ENCODE data around the gene SMOC1.

The SMOC1 gene

DNA sequence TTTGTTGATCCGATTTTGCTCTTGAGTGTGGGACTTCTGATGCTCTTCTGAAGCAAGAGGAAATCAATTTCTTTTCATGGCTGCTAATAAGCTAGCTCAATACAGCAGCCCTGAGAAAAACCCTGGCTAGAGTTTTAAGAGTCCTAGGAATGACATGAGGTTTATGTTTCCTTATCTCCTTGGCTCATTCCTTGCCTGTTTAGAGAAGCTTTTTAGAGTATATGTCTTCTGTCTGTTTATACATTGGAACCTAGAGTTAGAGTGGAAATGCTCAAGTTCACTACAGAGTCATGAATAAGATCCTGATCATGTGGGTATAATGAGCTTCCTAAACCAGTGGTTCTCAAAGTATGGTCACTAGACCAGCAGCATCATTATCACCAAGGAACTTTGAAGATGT, 34.5 kb downstream of the SMOC1 start:
- Histone ChIP-seq H3K23ac (ENCODE audit: low read depth, low read length, poor library complexity) (no peak overlapping the region), H3K27ac (replicated peaks; ENCODE audit: low read length) (no peak overlapping the region), H2BK15ac (ENCODE audit: low read length) (no peak overlapping the region), H3K79me1 (ENCODE audit: low read depth, low read length) (peaks cover 6% of the 10 kb centered on the region), H3K36me3 (replicated peaks in 1 of 2; ENCODE audit: control insufficient read depth in 2 of 2, insufficient read depth in 2 of 2, low read length in 2 of 2) (peaks cover 4 to 26% of the 10 kb centered on the region in 2 donors), H3K27me3 (ENCODE audit: control insufficient read depth in 3 of 3, insufficient read depth in 3 of 3, low read depth in 1 of 3, low read length in 3 of 3) (no peaks in the 10 kb centered on the region), H3K4me2 (ENCODE audit: insufficient read depth, low read length, poor library complexity, severe bottlenecking) (no peak overlapping the region), H2BK120ac (ENCODE audit: low read depth, low read length) (no peak overlapping the region), H2AFZ (ENCODE audit: low read length) (no peak overlapping the region), H2AK5ac (ENCODE audit: low read depth, low read length) (no peak overlapping the region), H3K9me3 (replicated peaks in 1 of 2; ENCODE audit: control insufficient read depth in 2 of 2, insufficient read depth in 1 of 2, low read depth in 1 of 2, low read length in 2 of 2) (no peaks in the 10 kb centered on the region), H3K9ac (ENCODE audit: low read depth, low read length, poor library complexity) (no peak overlapping the region), H4K8ac (ENCODE audit: low read depth, low read length) (no peak overlapping the region), H3K18ac (ENCODE audit: low read length) (no peak overlapping the region), H2BK5ac (ENCODE audit: low read length) (no peak overlapping the region), H3K14ac (ENCODE audit: low read length) (no peak overlapping the region), H3K4me1 (ENCODE audit: control insufficient read depth in 2 of 2, insufficient read depth in 1 of 2, low read depth in 1 of 2, low read length in 2 of 2) (peaks cover 0 to 7% of the 10 kb centered on the region in 2 donors), H3K4ac (ENCODE audit: low read length) (no peak overlapping the region), H2BK12ac (ENCODE audit: low read length) (no peak overlapping the region), H4K91ac (ENCODE audit: low read depth, low read length, poor library complexity) (no peak overlapping the region), H3K4me3 (ENCODE audit: low read length in 2 of 2) (no peak overlapping the region)
- no CpG with 5 or more reads among the region's 1 CpG for WGBS, 2 donors (ENCODE audit: extremely low coverage in 2 of 2, insufficient read length in 2 of 2, insufficient replicate concordance in 1 of 2)
- no peak for DNase-seq (ENCODE audit: low spot score)

DNA sequence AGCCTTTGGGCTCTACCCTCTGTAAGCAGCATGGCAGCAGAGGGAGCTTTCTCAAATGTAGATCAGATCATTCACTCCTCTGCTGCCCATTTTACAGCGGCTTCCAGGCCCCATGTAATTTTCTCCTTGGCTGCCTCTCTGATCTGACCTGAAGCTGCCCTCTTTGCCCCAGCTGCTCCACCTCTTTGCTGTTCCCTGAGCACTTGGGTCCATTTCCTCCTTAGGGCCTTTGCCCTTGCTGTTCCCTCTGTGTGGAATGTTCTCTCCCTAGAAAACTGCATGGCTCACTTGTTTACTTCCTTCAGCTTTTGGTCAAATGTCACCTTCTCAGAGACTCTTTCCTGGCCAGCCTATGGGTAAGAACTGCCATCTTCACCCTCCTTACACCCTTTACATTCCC, 37.2 kb downstream of the SMOC1 start:
- Histone ChIP-seq H4K8ac (ENCODE audit: low read depth, low read length) (no peak overlapping the region), H4K91ac (ENCODE audit: low read depth, low read length, poor library complexity) (no peak overlapping the region), H3K14ac (ENCODE audit: low read length) (no peak overlapping the region), H3K23ac (ENCODE audit: low read depth, low read length, poor library complexity) (no peak overlapping the region), H3K18ac (ENCODE audit: low read length) (no peak overlapping the region), H3K4ac (ENCODE audit: low read length) (no peak overlapping the region), H2BK15ac (ENCODE audit: low read length) (no peak overlapping the region), H3K9me3 (replicated peaks in 1 of 2; ENCODE audit: control insufficient read depth in 2 of 2, insufficient read depth in 1 of 2, low read depth in 1 of 2, low read length in 2 of 2) (no peaks in the 10 kb centered on the region), H3K4me1 (ENCODE audit: control insufficient read depth in 2 of 2, insufficient read depth in 1 of 2, low read depth in 1 of 2, low read length in 2 of 2) (peaks cover 0 to 7% of the 10 kb centered on the region in 2 donors), H3K27ac (replicated peaks; ENCODE audit: low read length) (no peak overlapping the region), H3K4me3 (ENCODE audit: low read length in 2 of 2) (no peak overlapping the region), H3K9ac (ENCODE audit: low read depth, low read length, poor library complexity) (no peak overlapping the region), H3K27me3 (ENCODE audit: control insufficient read depth in 3 of 3, insufficient read depth in 3 of 3, low read depth in 1 of 3, low read length in 3 of 3) (no peaks in the 10 kb centered on the region), H2BK12ac (ENCODE audit: low read length) (no peak overlapping the region), H3K79me1 (ENCODE audit: low read depth, low read length) (peaks cover 10% of the 10 kb centered on the region), H2AFZ (ENCODE audit: low read length) (no peak overlapping the region), H2BK5ac (ENCODE audit: low read length) (no peak overlapping the region), H3K36me3 (replicated peaks in 1 of 2; ENCODE audit: control insufficient read depth in 2 of 2, insufficient read depth in 2 of 2, low read length in 2 of 2) (peaks cover 6 to 41% of the 10 kb centered on the region in 2 donors), H2AK5ac (ENCODE audit: low read depth, low read length) (no peak overlapping the region), H3K4me2 (ENCODE audit: insufficient read depth, low read length, poor library complexity, severe bottlenecking) (no peak overlapping the region), H2BK120ac (ENCODE audit: low read depth, low read length) (no peak overlapping the region)
- WGBS, 2 donors (ENCODE audit: extremely low coverage in 2 of 2, insufficient read length in 2 of 2, insufficient replicate concordance in 1 of 2), result no CpG with 5 or more reads among the region's 1 CpG
- no peak for DNase-seq (ENCODE audit: low spot score)

DNA sequence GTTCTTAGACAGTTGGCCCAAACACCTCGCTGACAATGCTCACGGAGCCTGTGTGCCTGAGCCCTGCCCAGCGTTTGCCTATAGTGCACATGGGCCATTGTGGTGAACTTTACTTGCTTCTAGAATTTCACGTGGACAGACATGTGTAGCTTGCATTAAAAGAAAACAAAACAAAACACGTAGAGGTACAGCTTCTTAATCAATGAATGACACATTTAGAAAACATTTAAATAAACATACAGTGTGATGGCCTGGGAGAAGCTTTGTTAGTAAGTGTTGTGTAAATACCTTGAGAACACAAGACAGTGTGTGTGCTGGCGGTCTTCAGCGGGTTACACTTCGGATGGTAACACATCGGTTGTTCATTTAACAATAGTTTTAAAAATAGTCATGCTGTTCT, 38.1 kb downstream of the SMOC1 start:
- peaks cover 10% of the 10 kb centered on the region for H3K79me1 ChIP-seq (ENCODE audit: low read depth, low read length)
- H3K14ac ChIP-seq (ENCODE audit: low read length), result no peak overlapping the region
- WGBS, 2 donors (ENCODE audit: extremely low coverage in 2 of 2, insufficient read length in 2 of 2, insufficient replicate concordance in 1 of 2), result no CpG with 5 or more reads among the region's 9 CpGs
- H3K4me2 ChIP-seq (ENCODE audit: insufficient read depth, low read length, poor library complexity, severe bottlenecking), result no peak overlapping the region
- DNase-seq (ENCODE audit: low spot score), result no peak
- H3K23ac ChIP-seq (ENCODE audit: low read depth, low read length, poor library complexity), result no peak overlapping the region
- H3K18ac ChIP-seq (ENCODE audit: low read length), result no peak overlapping the region
- H4K8ac ChIP-seq (ENCODE audit: low read depth, low read length), result no peak overlapping the region
- no peak overlapping the region for H2BK120ac ChIP-seq (ENCODE audit: low read depth, low read length)
- no peak overlapping the region for H3K27ac ChIP-seq (replicated peaks; ENCODE audit: low read length)
- H3K4ac ChIP-seq (ENCODE audit: low read length), result no peak overlapping the region
- H3K27me3 ChIP-seq (ENCODE audit: control insufficient read depth in 3 of 3, insufficient read depth in 3 of 3, low read depth in 1 of 3, low read length in 3 of 3), result no peaks in the 10 kb centered on the region
- H2BK5ac ChIP-seq (ENCODE audit: low read length), result no peak overlapping the region
- peaks cover 6 to 46% of the 10 kb centered on the region in 2 donors for H3K36me3 ChIP-seq (replicated peaks in 1 of 2; ENCODE audit: control insufficient read depth in 2 of 2, insufficient read depth in 2 of 2, low read length in 2 of 2)
- peaks cover 0 to 7% of the 10 kb centered on the region in 2 donors for H3K4me1 ChIP-seq (ENCODE audit: control insufficient read depth in 2 of 2, insufficient read depth in 1 of 2, low read depth in 1 of 2, low read length in 2 of 2)
- no peak overlapping the region for H2BK15ac ChIP-seq (ENCODE audit: low read length)
- no peak overlapping the region for H4K91ac ChIP-seq (ENCODE audit: low read depth, low read length, poor library complexity)
- no peak overlapping the region for H3K4me3 ChIP-seq (ENCODE audit: low read length in 2 of 2)
- no peaks in the 10 kb centered on the region for H3K9me3 ChIP-seq (replicated peaks in 1 of 2; ENCODE audit: control insufficient read depth in 2 of 2, insufficient read depth in 1 of 2, low read depth in 1 of 2, low read length in 2 of 2)
- H2AK5ac ChIP-seq (ENCODE audit: low read depth, low read length), result no peak overlapping the region
- H3K9ac ChIP-seq (ENCODE audit: low read depth, low read length, poor library complexity), result no peak overlapping the region
- H2AFZ ChIP-seq (ENCODE audit: low read length), result no peak overlapping the region
- no peak overlapping the region for H2BK12ac ChIP-seq (ENCODE audit: low read length)

GRCh38 chr14:69919815-69920214, 40.6 kb downstream of the SMOC1 start:
- Histone ChIP-seq H2BK5ac (ENCODE audit: low read length) (no peak overlapping the region), H3K27ac (replicated peaks; ENCODE audit: low read length) (no peak overlapping the region), H4K8ac (ENCODE audit: low read depth, low read length) (no peak overlapping the region), H3K18ac (ENCODE audit: low read length) (no peak overlapping the region), H3K23ac (ENCODE audit: low read depth, low read length, poor library complexity) (no peak overlapping the region), H3K9me3 (replicated peaks in 1 of 2; ENCODE audit: control insufficient read depth in 2 of 2, insufficient read depth in 1 of 2, low read depth in 1 of 2, low read length in 2 of 2) (no peaks in the 10 kb centered on the region), H2BK15ac (ENCODE audit: low read length) (no peak overlapping the region), H3K79me1 (ENCODE audit: low read depth, low read length) (peaks cover 15% of the 10 kb centered on the region), H4K91ac (ENCODE audit: low read depth, low read length, poor library complexity) (no peak overlapping the region), H3K27me3 (ENCODE audit: control insufficient read depth in 3 of 3, insufficient read depth in 3 of 3, low read depth in 1 of 3, low read length in 3 of 3) (no peaks in the 10 kb centered on the region), H3K4me1 (ENCODE audit: control insufficient read depth in 2 of 2, insufficient read depth in 1 of 2, low read depth in 1 of 2, low read length in 2 of 2) (peaks cover 0 to 16% of the 10 kb centered on the region in 2 donors), H3K4me3 (ENCODE audit: low read length in 2 of 2) (no peak overlapping the region), H2BK120ac (ENCODE audit: low read depth, low read length) (no peak overlapping the region), H2BK12ac (ENCODE audit: low read length) (no peak overlapping the region), H2AK5ac (ENCODE audit: low read depth, low read length) (no peak overlapping the region), H3K4ac (ENCODE audit: low read length) (no peak overlapping the region), H3K4me2 (ENCODE audit: insufficient read depth, low read length, poor library complexity, severe bottlenecking) (no peak overlapping the region), H2AFZ (ENCODE audit: low read length) (no peak overlapping the region), H3K9ac (ENCODE audit: low read depth, low read length, poor library complexity) (no peak overlapping the region), H3K36me3 (replicated peaks in 1 of 2; ENCODE audit: control insufficient read depth in 2 of 2, insufficient read depth in 2 of 2, low read length in 2 of 2) (peaks cover 16 to 60% of the 10 kb centered on the region in 2 donors), H3K14ac (ENCODE audit: low read length) (no peak overlapping the region)
- DNase-seq (ENCODE audit: low spot score), result no peak
- WGBS, 2 donors (ENCODE audit: extremely low coverage in 2 of 2, insufficient read length in 2 of 2, insufficient replicate concordance in 1 of 2), result no CpG with 5 or more reads among the region's 1 CpG

All from neuronal stem cell (in vitro differentiated cells).